Gastroesophageal sphincter (tissue), 4 donors: ENCODE data around the gene LSM6. TPM values are rescaled to one million over a fixed set of nuclear protein-coding genes. Genes with fewer than 3 reads are reported as not detected.

Experiments used
- ATAC-seq: fragments of 150-250 bp; one replicate; pipeline ENCODE4 v1.9.1; 2016; ENCODE audit warnings: mild to moderate bottlenecking, moderate library complexity
- H3K27ac ChIP-seq, 4 donors: fragments of 200-600 bp; sonication (generic) in 3 of 4; 1 replicate in 3 of 4; 2 replicates in 1 of 4; pipeline ENCODE4 v1.5.1; 2016 to 2019
- H3K27me3 ChIP-seq: fragments of 200-600 bp; sonication (generic); one replicate; pipeline ENCODE4 v1.5.1; 2019
- H3K36me3 ChIP-seq, 2 donors: fragments of 200-600 bp; sonication (generic); one replicate each; pipeline ENCODE4 v1.5.1; 2019; ENCODE audit warnings: control low read depth in 1 of 2
- H3K4me1 ChIP-seq, 3 donors: fragments of 200-600 bp; sonication (generic); 1 replicate in 2 of 3; 2 replicates in 1 of 3; pipeline ENCODE4 v1.5.1; 2016 to 2019; ENCODE audit warnings: control low read depth in 2 of 3
- H3K4me3 ChIP-seq, 2 donors: fragments of 200-600 bp; sonication (generic); one replicate each; pipeline ENCODE4 v1.5.1; 2019; ENCODE audit warnings: mild to moderate bottlenecking in 1 of 2, moderate library complexity in 1 of 2
- H3K9me3 ChIP-seq, 3 donors: fragments of 200-600 bp; sonication (generic); one replicate each; pipeline ENCODE4 v1.5.1; 2017 to 2019; ENCODE audit warnings: control low read depth in 2 of 3
- EP300 ChIP-seq: sonication (generic); formaldehyde crosslinking; IDR thresholded peaks from one replicate; pipeline ENCODE4 v1.6.1; 2017; ENCODE audit warnings: antibody characterized with exemption, mild to moderate bottlenecking
- POLR2A ChIP-seq, 2 donors: fragments of 450-650 bp; IDR thresholded peaks; one replicate each; pipeline ENCODE4 v1.6.1; 2017; ENCODE audit warnings: antibody characterized with exemption in 2 of 2, mild to moderate bottlenecking in 2 of 2, moderate library complexity in 1 of 2
- POLR2AphosphoS5 ChIP-seq: sonication (generic); formaldehyde crosslinking; IDR thresholded peaks from one replicate; pipeline ENCODE4 v1.6.1; 2017; ENCODE audit warnings: antibody characterized with exemption
- WGBS, 2 donors: methylation state at CpG; one replicate each; pipeline ENCODE4 v1.1.5; 2018; ENCODE audit warnings: low coverage in 1 of 2; 5-methylcytosine and 5-hydroxymethylcytosine counted together
- total RNA-seq, 4 donors: library from RNA; depleted of rRNA; stranded (reverse); fragments of >200 nt; gene quantifications; one replicate each; pipeline ENCODE4 v1.1.0, GENCODE V29; 2016
- TF ChIP-seq, protein P1 (sequence below), 4 experiments: fragments of 200-600 bp in 2 of 4; fragments of 450-650 bp in 2 of 4; sonication (generic) in 1 of 4; IDR thresholded peaks; one replicate each; pipeline ENCODE4 v1.5.1; 2017 to 2019; ENCODE audit warnings: antibody characterized with exemption in 4 of 4, mild to moderate bottlenecking in 2 of 4, moderate library complexity in 2 of 4

The LSM6 gene
- total RNA-seq, 4 donors from 2014 or later, result 11.5 to 28.4 (median 26.2) TPM

DNA sequence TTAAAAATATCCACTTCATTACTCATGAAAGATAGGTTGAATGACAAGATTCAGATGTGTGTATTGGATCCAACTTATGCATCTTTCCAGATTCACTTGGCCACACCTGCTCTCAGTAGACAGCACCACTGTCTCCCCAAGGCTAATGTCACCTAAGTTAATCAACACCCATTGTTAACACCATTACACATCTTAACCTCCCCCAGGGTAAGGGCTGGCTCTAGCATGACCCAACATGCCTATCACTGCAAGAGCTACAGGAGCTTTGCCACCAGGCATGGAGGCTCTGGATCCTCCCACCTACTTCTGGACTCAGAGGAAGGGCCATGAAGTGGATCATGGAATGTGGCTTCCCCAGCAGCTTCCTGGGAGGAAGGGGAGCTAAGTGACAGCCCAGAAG is 32.8 kb upstream of the LSM6 start:
- Histone ChIP-seq H3K27ac (no peak overlapping the region), H3K4me1 (no peaks in the 10 kb centered on the region), H3K36me3 (no peaks in the 10 kb centered on the region), H3K4me3 (no peak overlapping the region), H3K27me3 (no peaks in the 10 kb centered on the region), H3K9me3 (no peaks in the 10 kb centered on the region)
- TF ChIP-seq, protein P1, sequence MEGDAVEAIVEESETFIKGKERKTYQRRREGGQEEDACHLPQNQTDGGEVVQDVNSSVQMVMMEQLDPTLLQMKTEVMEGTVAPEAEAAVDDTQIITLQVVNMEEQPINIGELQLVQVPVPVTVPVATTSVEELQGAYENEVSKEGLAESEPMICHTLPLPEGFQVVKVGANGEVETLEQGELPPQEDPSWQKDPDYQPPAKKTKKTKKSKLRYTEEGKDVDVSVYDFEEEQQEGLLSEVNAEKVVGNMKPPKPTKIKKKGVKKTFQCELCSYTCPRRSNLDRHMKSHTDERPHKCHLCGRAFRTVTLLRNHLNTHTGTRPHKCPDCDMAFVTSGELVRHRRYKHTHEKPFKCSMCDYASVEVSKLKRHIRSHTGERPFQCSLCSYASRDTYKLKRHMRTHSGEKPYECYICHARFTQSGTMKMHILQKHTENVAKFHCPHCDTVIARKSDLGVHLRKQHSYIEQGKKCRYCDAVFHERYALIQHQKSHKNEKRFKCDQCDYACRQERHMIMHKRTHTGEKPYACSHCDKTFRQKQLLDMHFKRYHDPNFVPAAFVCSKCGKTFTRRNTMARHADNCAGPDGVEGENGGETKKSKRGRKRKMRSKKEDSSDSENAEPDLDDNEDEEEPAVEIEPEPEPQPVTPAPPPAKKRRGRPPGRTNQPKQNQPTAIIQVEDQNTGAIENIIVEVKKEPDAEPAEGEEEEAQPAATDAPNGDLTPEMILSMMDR (IDR thresholded peaks at IDR 0.05), result no peak
- ATAC-seq, result no peak

DNA sequence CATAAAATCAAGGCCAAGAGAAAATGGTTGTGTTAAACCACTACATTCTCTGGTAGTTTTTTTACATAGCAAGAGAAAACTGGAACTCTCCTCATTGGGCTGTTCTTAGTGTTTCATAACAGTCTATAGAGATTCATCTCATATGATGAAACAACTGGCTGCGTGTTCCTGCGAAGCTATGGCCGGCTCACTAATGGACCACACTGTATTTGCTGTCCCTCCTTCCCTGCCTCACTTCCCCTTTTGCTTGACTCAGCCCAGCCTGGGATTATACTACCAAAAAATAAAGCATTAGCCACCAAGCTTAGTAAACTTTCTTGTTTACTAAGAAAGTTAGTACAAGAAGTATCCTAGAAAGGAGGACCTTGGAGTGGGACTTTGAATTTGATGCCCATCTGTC is 31.6 kb upstream of the LSM6 start:
- Histone ChIP-seq H3K27ac (no peak overlapping the region), H3K36me3 (no peaks in the 10 kb centered on the region), H3K4me1 (no peaks in the 10 kb centered on the region), H3K27me3 (no peaks in the 10 kb centered on the region), H3K9me3 (no peaks in the 10 kb centered on the region), H3K4me3 (no peak overlapping the region)
- ATAC-seq, result no peak
- no peak for TF ChIP-seq POLR2A (IDR thresholded peaks at IDR 0.05)
- WGBS, 2 donors, result 91 to 96% methylated on average over 3 of the region's 3 CpGs

GRCh38 chr4:146146918-146147317 is 28.6 kb upstream of the LSM6 start:
- H3K9me3 ChIP-seq, result no peaks in the 10 kb centered on the region
- ATAC-seq, result no peak
- no peaks in the 10 kb centered on the region for H3K4me1 ChIP-seq
- no peaks in the 10 kb centered on the region for H3K27me3 ChIP-seq
- no peak overlapping the region for H3K27ac ChIP-seq
- TF ChIP-seq POLR2A (IDR thresholded peaks at IDR 0.05), result no peak
- TF ChIP-seq EP300, result no peak
- no peak for TF ChIP-seq POLR2AphosphoS5
- TF ChIP-seq, protein P1 (IDR thresholded peaks at IDR 0.05), result no peak
- 88 to 90% methylated on average over 2 to 3 of the region's 3 CpGs for WGBS, 2 donors
- H3K36me3 ChIP-seq, result no peaks in the 10 kb centered on the region
- no peak overlapping the region for H3K4me3 ChIP-seq

DNA sequence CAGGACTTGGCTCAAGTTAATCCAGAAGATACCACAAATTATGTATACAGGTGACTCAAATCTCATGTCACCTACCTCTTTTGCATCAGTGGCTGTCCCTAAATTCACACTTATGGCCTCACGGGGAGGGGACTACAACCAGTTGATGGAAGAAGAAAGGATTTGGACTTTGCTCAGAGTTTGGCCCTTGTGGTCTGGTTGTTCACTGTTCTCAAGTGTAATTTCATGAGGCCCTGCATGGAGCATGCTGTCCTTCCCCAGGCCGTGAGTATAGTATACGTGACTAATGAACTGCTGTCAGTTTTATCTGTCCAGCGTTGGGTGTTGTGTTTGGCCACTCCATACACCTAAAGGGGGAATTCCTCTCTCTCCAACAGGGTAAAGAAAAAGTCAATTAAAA is 27.5 kb upstream of the LSM6 start:
- WGBS, 2 donors, result 20 to 83% methylated on average over 1 of the region's 4 CpGs
- Histone ChIP-seq H3K36me3 (no peaks in the 10 kb centered on the region), H3K27me3 (no peaks in the 10 kb centered on the region), H3K9me3 (no peaks in the 10 kb centered on the region), H3K4me1 (no peaks in the 10 kb centered on the region), H3K4me3 (no peak overlapping the region), H3K27ac (no peak overlapping the region)
- no peak for TF ChIP-seq EP300
- TF ChIP-seq POLR2A (IDR thresholded peaks at IDR 0.05), result no peak
- TF ChIP-seq, protein P1 (IDR thresholded peaks at IDR 0.05), result no peak
- TF ChIP-seq POLR2AphosphoS5, result no peak
- ATAC-seq, result no peak

- TF ChIP-seq EP300 (no peak), POLR2AphosphoS5 (no peak), POLR2A (IDR thresholded peaks at IDR 0.05) (no peak)
- TF ChIP-seq, protein P1 (IDR thresholded peaks at IDR 0.05), result no peak
- WGBS, 2 donors, result 0 to 7% methylated on average over 1 to 2 of the region's 2 CpGs
- Histone ChIP-seq H3K9me3 (peaks cover 0 to 16% (median 0%) of the 10 kb centered on the region in 3 donors), H3K27me3 (peaks cover 4% of the 10 kb centered on the region), H3K4me1 (no peaks in the 10 kb centered on the region), H3K36me3 (no peaks in the 10 kb centered on the region), H3K4me3 (no peak overlapping the region), H3K27ac (no peak overlapping the region)
- no peak for ATAC-seq
These were observed 21.5 kb upstream of the LSM6 start for GRCh38 chr4:146154057-146154456.
